SK-N-SH treated with all-trans-retinoic acid at 6 μM for 48 hours (cell line): ENCODE measurements around the gene RSPO4.

Experiments
- TCF4 ChIP-seq: fragments of 250-450 bp; sonication (Bioruptor Pico); IDR thresholded peaks from 2 replicates; pipeline ENCODE4 v1.8.0; 2021; ENCODE audit warnings: mild to moderate bottlenecking, moderate library complexity, borderline replicate concordance
- ZNF8 ChIP-seq: fragments of 450-650 bp; formaldehyde crosslinking; IDR thresholded peaks from 2 replicates; pipeline ENCODE4 v1.5.0; 2020; ENCODE audit warnings: mild to moderate bottlenecking, moderate library complexity

DNA sequence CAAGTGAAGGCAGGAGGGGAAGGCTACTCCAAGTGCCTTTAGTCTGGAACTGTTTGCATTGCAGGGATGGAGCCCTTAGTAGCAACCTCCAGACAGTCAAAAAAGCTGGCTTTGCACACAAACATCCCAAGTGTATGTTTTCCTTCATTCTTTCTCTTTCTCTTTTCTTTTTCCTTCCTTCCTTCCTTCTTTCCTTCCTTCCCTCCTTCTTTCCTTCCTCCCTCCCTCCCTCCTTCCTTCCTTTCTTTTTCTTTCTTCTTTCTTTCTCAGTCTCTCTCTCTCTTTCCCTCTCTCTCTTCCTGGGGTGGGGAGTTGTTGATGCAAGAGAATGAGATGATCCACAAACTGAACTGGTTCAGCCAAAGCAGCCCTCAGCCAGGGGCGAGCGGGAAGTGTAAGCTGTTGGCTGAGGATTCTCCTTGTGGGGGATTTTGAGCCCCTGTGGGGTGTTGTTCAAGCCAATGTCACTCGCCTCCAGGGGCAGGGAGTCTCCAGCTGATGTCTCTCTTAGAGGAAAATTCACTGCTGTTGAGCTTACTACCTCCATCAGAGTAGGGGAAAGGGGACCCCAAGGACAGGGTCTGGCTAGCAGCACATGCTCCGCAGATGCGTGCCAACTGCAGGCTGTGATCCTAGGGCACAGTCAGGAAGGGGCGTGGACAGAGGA lies 11.7 kb downstream of the RSPO4 start:
- TF ChIP-seq ZNF8 (CRISPR knock-in tag) (no peak), TCF4 (no peak)
